Body of pancreas (tissue), 4 donors: ENCODE measurements around the gene MYLK. TPM values are rescaled to one million over a fixed set of nuclear protein-coding genes. Genes with fewer than 3 reads are reported as not detected.

Experiments used
- ATAC-seq: fragments of 150-250 bp; one replicate; pipeline ENCODE4 v1.9.1; 2016
- DNase-seq, 4 donors: peaks; one replicate each; pipeline ENCODE4 v3.0.0-alpha.2; 2019
- H3K27ac ChIP-seq, 4 donors: fragments of 200-600 bp; sonication (generic); 1 replicate in 3 of 4; 2 replicates in 1 of 4; pipeline versions ENCODE4 v1.5.1 to v1.6.1; 2016 to 2019; ENCODE audit warnings: mild to moderate bottlenecking in 1 of 4, mixed read lengths in 1 of 4, moderate library complexity in 1 of 4
- H3K27me3 ChIP-seq, 2 donors: fragments of 200-600 bp; sonication (generic); one replicate each; pipeline ENCODE4 v1.6.0; 2016; ENCODE audit warnings: mild to moderate bottlenecking in 1 of 2
- H3K36me3 ChIP-seq, 2 donors: fragments of 200-600 bp; sonication (generic); replicated peaks in 1 of 2; 2 replicates each; pipeline ENCODE4 v1.5.1; 2016; ENCODE audit warnings: low read depth in 2 of 2; ENCODE audit not compliant: insufficient read depth in 1 of 2
- H3K4me1 ChIP-seq: fragments of 200-600 bp; sonication (generic); one replicate; pipeline ENCODE4 v1.6.0; 2016
- H3K4me3 ChIP-seq, 2 donors: fragments of 200-600 bp; sonication (generic); 1 replicate in 1 of 2; 2 replicates in 1 of 2; pipeline ENCODE4 v1.5.1; 2016 to 2019
- H3K9me3 ChIP-seq, 3 donors: fragments of 200-600 bp; sonication (generic); 1 replicate in 2 of 3; 2 replicates in 1 of 3; pipeline ENCODE4 v1.5.1; 2016
- POLR2A ChIP-seq, 3 donors: fragments of 450-650 bp; IDR thresholded peaks; one replicate each; pipeline ENCODE4 v1.6.1; 2016; ENCODE audit warnings: antibody characterized with exemption in 3 of 3, mild to moderate bottlenecking in 2 of 3
- WGBS, 2 donors: methylation state at CpG; one replicate each; pipeline ENCODE4 v1.1.5; 2017; 5-methylcytosine and 5-hydroxymethylcytosine counted together
- intact Hi-C: fragments of 100-400 bp; cut with DNase I; formaldehyde crosslinking; loops from one replicate; pipeline ENCODE4 v1.15.1; 2023
- total RNA-seq, 2 donors: library from RNA; depleted of rRNA; stranded (reverse); fragments of >200 nt; gene quantifications; one replicate each; pipeline ENCODE4 v1.1.0, GENCODE V29; 2016
- TF ChIP-seq, protein P1 (sequence below), 7 experiments: fragments of 450-650 bp in 4 of 7; fragments of 200-600 bp in 3 of 7; sonication (generic) in 3 of 7; IDR thresholded peaks; one replicate each; pipeline ENCODE4 v1.5.1; 2016 to 2019; ENCODE audit warnings: antibody characterized with exemption in 7 of 7

Gene MYLK
- total RNA-seq, 2 donors from 2014 or later = 7.6 to 36.6 TPM

GRCh38 chr3:123640740-123641462 is 243.2 kb downstream of the MYLK start:
- H3K4me1 ChIP-seq = peaks cover 14% of the 10 kb centered on the region
- H3K27me3 ChIP-seq = no peaks in the 10 kb centered on the region
- H3K4me3 ChIP-seq = no peak overlapping the region
- no peak for DNase-seq
- no peak for ATAC-seq
- intact Hi-C loops = no loop called here
- TF ChIP-seq, protein P1, sequence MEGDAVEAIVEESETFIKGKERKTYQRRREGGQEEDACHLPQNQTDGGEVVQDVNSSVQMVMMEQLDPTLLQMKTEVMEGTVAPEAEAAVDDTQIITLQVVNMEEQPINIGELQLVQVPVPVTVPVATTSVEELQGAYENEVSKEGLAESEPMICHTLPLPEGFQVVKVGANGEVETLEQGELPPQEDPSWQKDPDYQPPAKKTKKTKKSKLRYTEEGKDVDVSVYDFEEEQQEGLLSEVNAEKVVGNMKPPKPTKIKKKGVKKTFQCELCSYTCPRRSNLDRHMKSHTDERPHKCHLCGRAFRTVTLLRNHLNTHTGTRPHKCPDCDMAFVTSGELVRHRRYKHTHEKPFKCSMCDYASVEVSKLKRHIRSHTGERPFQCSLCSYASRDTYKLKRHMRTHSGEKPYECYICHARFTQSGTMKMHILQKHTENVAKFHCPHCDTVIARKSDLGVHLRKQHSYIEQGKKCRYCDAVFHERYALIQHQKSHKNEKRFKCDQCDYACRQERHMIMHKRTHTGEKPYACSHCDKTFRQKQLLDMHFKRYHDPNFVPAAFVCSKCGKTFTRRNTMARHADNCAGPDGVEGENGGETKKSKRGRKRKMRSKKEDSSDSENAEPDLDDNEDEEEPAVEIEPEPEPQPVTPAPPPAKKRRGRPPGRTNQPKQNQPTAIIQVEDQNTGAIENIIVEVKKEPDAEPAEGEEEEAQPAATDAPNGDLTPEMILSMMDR (IDR thresholded peaks at IDR 0.05) = no peak
- no peak for TF ChIP-seq POLR2A (IDR thresholded peaks at IDR 0.05)
- 80 to 82% methylated on average over 4 of the region's 4 CpGs for WGBS, 2 donors
- no peaks in the 10 kb centered on the region for H3K36me3 ChIP-seq
- no peaks in the 10 kb centered on the region for H3K9me3 ChIP-seq
- no peak overlapping the region for H3K27ac ChIP-seq

DNA sequence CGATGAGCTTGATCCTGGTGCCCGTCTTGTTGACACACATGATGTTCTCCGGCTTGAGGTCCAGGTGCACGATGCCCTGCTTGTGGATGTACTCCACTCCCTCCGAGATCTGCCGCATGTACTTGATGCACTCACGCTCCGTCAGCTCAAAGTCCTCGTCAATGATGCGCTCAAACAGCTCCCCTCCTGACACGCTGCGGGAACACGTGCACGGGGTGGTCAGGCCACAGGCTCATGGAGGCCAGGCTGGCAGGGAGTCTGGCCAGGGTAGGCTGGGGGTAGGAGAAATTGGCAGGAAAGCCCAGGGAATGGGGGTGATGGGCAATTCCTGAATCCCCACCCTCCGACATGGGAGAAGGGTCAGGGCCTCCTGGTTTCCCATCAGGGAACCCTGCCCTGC is 243.8 kb downstream of the MYLK start:
- Histone ChIP-seq H3K27ac (no peak overlapping the region), H3K4me3 (no peak overlapping the region), H3K4me1 (peaks cover 16% of the 10 kb centered on the region), H3K27me3 (no peaks in the 10 kb centered on the region), H3K9me3 (no peaks in the 10 kb centered on the region), H3K36me3 (no peaks in the 10 kb centered on the region)
- TF ChIP-seq, protein P1 (IDR thresholded peaks at IDR 0.05) = no peak
- TF ChIP-seq POLR2A (IDR thresholded peaks at IDR 0.05) = no peak
- no peak for DNase-seq
- intact Hi-C loops = no loop called here
- WGBS, 2 donors = 93% methylated on average over 3 to 15 of the region's 15 CpGs
- no peak for ATAC-seq

GRCh38 chr3:123638936-123639689 is 245.0 kb downstream of the MYLK start:
- no peaks in the 10 kb centered on the region for H3K27me3 ChIP-seq
- 82 to 88% methylated on average over 14 of the region's 14 CpGs for WGBS, 2 donors
- H3K4me3 ChIP-seq = no peak overlapping the region
- H3K27ac ChIP-seq = no peak overlapping the region
- DNase-seq (no peak), ATAC-seq (no peak)
- no peaks in the 10 kb centered on the region for H3K36me3 ChIP-seq
- H3K4me1 ChIP-seq = peaks cover 16% of the 10 kb centered on the region
- intact Hi-C loops = no loop called here
- no peaks in the 10 kb centered on the region for H3K9me3 ChIP-seq
- TF ChIP-seq, protein P1 (IDR thresholded peaks at IDR 0.05) = no peak
- TF ChIP-seq POLR2A (IDR thresholded peaks at IDR 0.05) = no peak

DNA sequence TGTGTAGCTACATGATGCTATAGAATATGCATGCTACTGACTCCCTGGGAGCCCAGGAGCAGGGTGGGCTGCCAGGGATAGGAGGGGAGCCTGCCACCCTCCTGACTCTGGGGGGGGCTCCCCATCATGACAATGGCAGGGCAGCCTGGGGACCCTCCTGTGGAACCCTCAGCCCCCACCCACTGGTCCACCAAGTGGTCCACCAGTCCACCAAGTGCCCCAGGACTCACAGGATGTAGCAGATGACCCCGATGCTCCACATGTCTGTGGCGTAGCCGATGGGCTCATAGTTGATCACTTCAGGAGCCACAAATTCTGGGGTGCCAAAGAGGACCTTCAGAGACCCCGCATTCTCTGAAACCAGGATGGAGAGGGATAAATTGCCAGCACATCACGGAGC is 246.3 kb downstream of the MYLK start:
- Histone ChIP-seq H3K4me3 (no peak overlapping the region), H3K36me3 (no peaks in the 10 kb centered on the region), H3K27ac (no peak overlapping the region), H3K9me3 (no peaks in the 10 kb centered on the region), H3K4me1 (peaks cover 25% of the 10 kb centered on the region), H3K27me3 (no peaks in the 10 kb centered on the region)
- intact Hi-C loops = no loop called here
- TF ChIP-seq POLR2A (IDR thresholded peaks at IDR 0.05) = no peak
- DNase-seq = no peak
- ATAC-seq = no peak
- WGBS, 2 donors = 89% methylated on average over 5 of the region's 5 CpGs; no CpG with 5 or more reads in 1 of the 2 donors

DNA sequence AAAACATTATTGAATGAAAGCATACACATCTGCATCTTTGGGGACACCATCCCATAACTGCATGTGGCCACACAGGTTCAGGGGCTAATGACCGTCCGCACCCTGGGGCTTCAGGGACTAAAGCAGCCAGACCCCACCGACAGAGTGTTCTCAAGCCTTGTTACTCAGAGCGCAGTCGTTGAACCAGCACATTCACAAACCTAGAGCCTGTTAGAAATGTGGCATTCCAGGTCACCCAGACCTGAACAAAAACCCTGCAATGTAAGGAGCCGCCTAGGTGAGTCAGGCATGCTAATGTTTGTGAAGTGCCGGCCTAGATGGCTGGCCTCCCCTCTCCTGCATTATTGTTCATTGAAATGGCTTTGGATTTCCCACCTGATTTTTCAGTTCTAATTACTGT is 247.0 kb downstream of the MYLK start:
- ATAC-seq (no peak), DNase-seq (no peak)
- H3K27ac ChIP-seq = peak overlapping the region; percentile 55 to 73 (median 64)
- no peaks in the 10 kb centered on the region for H3K36me3 ChIP-seq
- no peaks in the 10 kb centered on the region for H3K27me3 ChIP-seq
- no peaks in the 10 kb centered on the region for H3K9me3 ChIP-seq
- 77 to 80% methylated on average over 6 to 7 of the region's 7 CpGs for WGBS, 2 donors
- TF ChIP-seq POLR2A (IDR thresholded peaks at IDR 0.05) = no peak
- TF ChIP-seq, protein P1 (IDR thresholded peaks at IDR 0.05) = no peak
- H3K4me3 ChIP-seq = no peak overlapping the region
- intact Hi-C loops = no loop called here
- H3K4me1 ChIP-seq = peaks cover 32% of the 10 kb centered on the region
